Measurements from ENCODE around the gene FGD4. TPM values are rescaled to one million over a fixed set of nuclear protein-coding genes. Genes with fewer than 3 reads are reported as not detected.
A peak's percentile ranks its signal among the peaks of the same experiment; 100 is the strongest.

The FGD4 gene
- total and polyA plus RNA-seq, 8 donors = 5.5 to 138 (median 80.8) TPM

GRCh38 chr12:32466986-32467711 is 67.8 kb downstream of the FGD4 start:
- Histone ChIP-seq H3K27ac (no peak overlapping the region), H3K36me3 (no peaks in the 10 kb centered on the region), H3K4me3 (no peak overlapping the region), H3K27me3 (no peaks in the 10 kb centered on the region), H3K9me3 (no peaks in the 10 kb centered on the region), H3K4me1 (peaks cover 0 to 33% (median 6%) of the 10 kb centered on the region in 4 donors)
- TF ChIP-seq POLR2AphosphoS5 (IDR thresholded peaks at IDR 0.05) = no peak
- TF ChIP-seq POLR2A (IDR thresholded peaks at IDR 0.05) = no peak
- no peak for TF ChIP-seq CTCF (IDR thresholded peaks at IDR 0.05)
- TF ChIP-seq EP300 (IDR thresholded peaks at IDR 0.05) = no peak
- 39 to 58% (median 52%) methylated on average over 2 of the region's 2 CpGs for WGBS, 5 donors
- DNase-seq = no peak
- intact Hi-C loops (cut with DNase I; ENCODE audit: low total_unique reads) = no loop called here

- Histone ChIP-seq H3K9me3 (no peaks in the 10 kb centered on the region), H3K4me1 (peaks cover 0 to 26% (median 6%) of the 10 kb centered on the region in 4 donors), H3K27me3 (no peaks in the 10 kb centered on the region), H3K36me3 (no peaks in the 10 kb centered on the region), H3K4me3 (no peak overlapping the region), H3K27ac (peak overlapping the region in 2 of 5 donors; percentile 24 to 32)
- intact Hi-C loops (cut with DNase I; ENCODE audit: low total_unique reads) = no loop called here
- DNase-seq = no peak
- TF ChIP-seq EP300 (IDR thresholded peaks at IDR 0.05) (no peak), CTCF (IDR thresholded peaks at IDR 0.05) (no peak), POLR2AphosphoS5 (IDR thresholded peaks at IDR 0.05) (no peak), POLR2A (IDR thresholded peaks at IDR 0.05) (no peak)
- 53 to 84% (median 72%) methylated on average over 10 of the region's 10 CpGs for WGBS, 5 donors
These were observed 68.9 kb downstream of the FGD4 start for GRCh38 chr12:32467959-32468863.

- Histone ChIP-seq H3K36me3 (no peaks in the 10 kb centered on the region), H3K27ac (no peak overlapping the region), H3K27me3 (no peaks in the 10 kb centered on the region), H3K4me1 (peaks cover 0 to 26% (median 9%) of the 10 kb centered on the region in 4 donors), H3K4me3 (no peak overlapping the region), H3K9me3 (no peaks in the 10 kb centered on the region)
- intact Hi-C loops (cut with DNase I; ENCODE audit: low total_unique reads) = no loop called here
- no peak for DNase-seq
- 87 to 92% (median 89%) methylated on average over 3 of the region's 3 CpGs for WGBS, 5 donors
- no peak for TF ChIP-seq POLR2A (IDR thresholded peaks at IDR 0.05)
These were observed 71.6 kb downstream of the FGD4 start for GRCh38 chr12:32470936-32471470.

GRCh38 chr12:32471591-32472001 is 72.2 kb downstream of the FGD4 start:
- no peaks in the 10 kb centered on the region for H3K36me3 ChIP-seq
- no peaks in the 10 kb centered on the region for H3K9me3 ChIP-seq
- H3K4me1 ChIP-seq = peaks cover 0 to 29% (median 15%) of the 10 kb centered on the region in 4 donors
- no peak overlapping the region for H3K4me3 ChIP-seq
- 97 to 100% (median 100%) methylated on average over 1 of the region's 1 CpG for WGBS, 5 donors
- H3K27ac ChIP-seq = no peak overlapping the region
- H3K27me3 ChIP-seq = no peaks in the 10 kb centered on the region
- no peak for TF ChIP-seq CTCF (IDR thresholded peaks at IDR 0.05)
- no peak for TF ChIP-seq POLR2A (IDR thresholded peaks at IDR 0.05)
- no peak for TF ChIP-seq POLR2AphosphoS5 (IDR thresholded peaks at IDR 0.05)
- no peak for TF ChIP-seq EP300 (IDR thresholded peaks at IDR 0.05)
- intact Hi-C loops (cut with DNase I; ENCODE audit: low total_unique reads) = no loop called here
- no peak for DNase-seq
